Chondrocyte (in vitro differentiated cells): ENCODE measurements around the gene DBI. TPM values are rescaled to one million over a fixed set of nuclear protein-coding genes. Genes with fewer than 3 reads are reported as not detected.

Experiments used
- DNase-seq: peaks from one replicate; pipeline ENCODE4 v3.0.0; 2021; ENCODE audit warnings: mixed read lengths, low spot score
- H3K27ac Mint-ChIP-seq: one replicate; pipeline ENCODE4 v1.8.0; 2021; ENCODE audit warnings: mild to moderate bottlenecking, moderate library complexity, mixed read lengths; ENCODE audit not compliant: unreplicated experiment
- H3K27me3 Mint-ChIP-seq: 2 replicates; pipeline ENCODE4 v1.8.0; 2021; ENCODE audit warnings: low read depth, mixed read lengths
- H3K36me3 Mint-ChIP-seq: 2 replicates; pipeline ENCODE4 v1.8.0; 2021; ENCODE audit warnings: low read depth, mixed read lengths
- H3K4me1 Mint-ChIP-seq: 2 replicates; pipeline ENCODE4 v1.8.0; 2021; ENCODE audit warnings: low read depth, mild to moderate bottlenecking, mixed read lengths
- H3K4me3 Mint-ChIP-seq: one replicate; pipeline ENCODE4 v1.8.0; 2021; ENCODE audit warnings: mild to moderate bottlenecking, moderate library complexity, mixed read lengths; ENCODE audit not compliant: unreplicated experiment
- H3K9me3 Mint-ChIP-seq: 2 replicates; pipeline ENCODE4 v1.8.0; 2021; ENCODE audit warnings: low read depth, mixed read lengths
- total RNA-seq: library from RNA; stranded (reverse); gene quantifications from 3 replicates; pipeline ENCODE4 v1.2.1, GENCODE V29; 2021
- TF ChIP-seq, protein P1 (sequence below): fragments of 200-600 bp; sonication (generic); IDR thresholded peaks from 2 replicates; pipeline ENCODE4 v1.5.0; 2021; ENCODE audit warnings: antibody characterized with exemption, mild to moderate bottlenecking, moderate library complexity

The DBI gene
- total RNA-seq, 1 donor from 2014 or later = 72.9 TPM

DNA sequence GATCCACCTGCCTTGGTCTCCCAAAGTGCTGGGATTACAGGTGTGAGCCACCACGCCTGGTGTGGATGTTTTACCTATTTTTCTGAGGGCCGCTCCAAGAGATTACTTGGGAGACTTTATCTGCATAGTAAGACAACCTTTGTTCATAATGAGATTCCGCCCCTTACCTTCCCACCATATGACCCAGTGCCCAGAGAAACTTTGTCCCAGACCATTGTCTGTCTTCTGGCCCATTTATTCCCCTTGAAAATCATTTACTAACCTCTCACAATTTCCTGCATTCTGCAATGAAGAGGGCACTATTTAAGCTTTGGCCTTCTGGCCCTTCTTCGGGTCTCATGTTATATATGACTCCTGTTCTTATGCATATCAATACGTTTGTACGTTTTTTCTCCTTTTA, 51.1 kb downstream of the DBI start:
- Mint-ChIP-seq H3K27me3 (peaks cover 34% of the 10 kb centered on the region), H3K36me3 (no peaks in the 10 kb centered on the region), H3K4me3 (no peak overlapping the region), H3K4me1 (no peaks in the 10 kb centered on the region), H3K9me3 (peaks cover 9% of the 10 kb centered on the region), H3K27ac (no peak overlapping the region)
- DNase-seq = no peak
- TF ChIP-seq, protein P1, sequence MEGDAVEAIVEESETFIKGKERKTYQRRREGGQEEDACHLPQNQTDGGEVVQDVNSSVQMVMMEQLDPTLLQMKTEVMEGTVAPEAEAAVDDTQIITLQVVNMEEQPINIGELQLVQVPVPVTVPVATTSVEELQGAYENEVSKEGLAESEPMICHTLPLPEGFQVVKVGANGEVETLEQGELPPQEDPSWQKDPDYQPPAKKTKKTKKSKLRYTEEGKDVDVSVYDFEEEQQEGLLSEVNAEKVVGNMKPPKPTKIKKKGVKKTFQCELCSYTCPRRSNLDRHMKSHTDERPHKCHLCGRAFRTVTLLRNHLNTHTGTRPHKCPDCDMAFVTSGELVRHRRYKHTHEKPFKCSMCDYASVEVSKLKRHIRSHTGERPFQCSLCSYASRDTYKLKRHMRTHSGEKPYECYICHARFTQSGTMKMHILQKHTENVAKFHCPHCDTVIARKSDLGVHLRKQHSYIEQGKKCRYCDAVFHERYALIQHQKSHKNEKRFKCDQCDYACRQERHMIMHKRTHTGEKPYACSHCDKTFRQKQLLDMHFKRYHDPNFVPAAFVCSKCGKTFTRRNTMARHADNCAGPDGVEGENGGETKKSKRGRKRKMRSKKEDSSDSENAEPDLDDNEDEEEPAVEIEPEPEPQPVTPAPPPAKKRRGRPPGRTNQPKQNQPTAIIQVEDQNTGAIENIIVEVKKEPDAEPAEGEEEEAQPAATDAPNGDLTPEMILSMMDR = no peak

DNA sequence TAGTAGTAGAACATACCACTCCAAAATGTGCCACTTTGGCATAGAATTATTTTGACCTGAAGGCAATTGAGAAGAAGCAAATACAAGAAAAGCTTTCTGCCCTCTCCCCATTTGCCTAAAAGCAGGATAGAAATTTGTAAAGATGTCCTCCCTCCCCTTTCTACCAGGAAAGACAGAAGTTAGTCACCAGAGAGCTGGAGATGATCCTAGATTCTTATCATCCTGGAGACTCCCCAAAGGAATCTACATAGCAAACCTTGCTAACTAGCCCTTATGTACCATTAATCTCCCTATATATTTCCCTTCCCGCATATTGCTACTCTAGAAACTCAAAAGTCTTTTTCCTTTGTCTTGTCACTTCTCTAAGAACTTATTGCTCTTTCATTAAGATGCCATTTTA, 52.3 kb downstream of the DBI start:
- no peak for DNase-seq
- H3K27ac Mint-ChIP-seq = no peak overlapping the region
- H3K9me3 Mint-ChIP-seq = peaks cover 8% of the 10 kb centered on the region
- peaks cover 42% of the 10 kb centered on the region for H3K27me3 Mint-ChIP-seq
- TF ChIP-seq, protein P1 = no peak
- H3K4me1 Mint-ChIP-seq = no peaks in the 10 kb centered on the region
- H3K4me3 Mint-ChIP-seq = no peak overlapping the region
- no peaks in the 10 kb centered on the region for H3K36me3 Mint-ChIP-seq

DNA sequence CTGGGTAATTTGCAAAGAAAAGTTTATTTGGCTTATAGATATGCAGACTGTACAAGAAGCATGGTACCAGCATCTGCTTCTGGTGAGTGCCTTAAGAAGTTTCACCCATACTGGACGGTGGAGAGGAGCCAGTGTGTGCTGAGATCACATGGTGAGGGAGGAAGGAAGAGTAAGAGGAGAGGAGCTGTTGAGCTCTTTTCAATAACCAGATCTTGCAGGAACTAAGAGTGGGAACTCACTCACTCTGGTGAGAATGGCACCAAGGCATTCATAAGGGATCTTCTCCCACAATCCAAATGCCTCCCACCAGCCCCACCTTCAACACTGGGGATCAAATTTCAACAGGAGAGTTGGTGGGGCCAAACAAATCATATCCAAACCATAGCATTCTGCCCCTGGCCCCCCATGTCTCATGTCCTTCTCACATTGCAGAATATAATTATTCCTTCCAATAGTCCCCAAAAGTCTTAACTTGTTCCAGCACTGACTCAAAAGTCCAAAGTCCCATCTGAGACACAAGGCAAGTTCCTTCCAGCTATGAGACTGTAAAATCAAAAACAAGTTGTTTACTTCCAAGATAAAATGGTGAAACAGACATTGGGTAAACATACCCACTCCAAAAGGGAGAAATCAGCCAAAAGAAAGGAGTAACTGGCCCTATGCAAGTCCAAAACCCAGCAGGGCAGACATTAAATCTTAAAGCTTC, 53.2 kb downstream of the DBI start:
- no peaks in the 10 kb centered on the region for H3K9me3 Mint-ChIP-seq
- TF ChIP-seq, protein P1 = no peak
- no peak for DNase-seq
- no peak overlapping the region for H3K4me3 Mint-ChIP-seq
- H3K36me3 Mint-ChIP-seq = no peaks in the 10 kb centered on the region
- no peaks in the 10 kb centered on the region for H3K4me1 Mint-ChIP-seq
- H3K27me3 Mint-ChIP-seq = peaks cover 47% of the 10 kb centered on the region
- no peak overlapping the region for H3K27ac Mint-ChIP-seq

DNA sequence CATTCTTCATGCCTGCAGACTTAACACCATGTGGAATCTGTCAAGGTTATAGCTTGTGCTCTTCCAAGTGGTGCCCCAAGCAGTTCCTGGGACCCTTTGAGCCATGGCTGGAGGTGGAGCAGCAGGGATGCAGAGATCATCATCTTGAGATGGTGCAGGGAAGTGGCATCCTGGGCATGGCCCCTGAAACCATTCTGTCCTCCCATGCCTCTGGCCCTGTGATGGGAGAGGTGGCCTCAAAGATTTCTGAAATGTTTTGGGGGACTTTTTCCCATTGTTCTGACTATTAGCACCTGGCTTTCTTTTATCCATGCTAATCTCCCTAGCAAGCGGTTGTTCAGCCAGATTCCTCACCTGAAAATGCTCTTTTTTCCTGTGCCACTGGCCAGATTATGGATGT, 54.5 kb downstream of the DBI start:
- Mint-ChIP-seq H3K4me1 (no peaks in the 10 kb centered on the region), H3K36me3 (no peaks in the 10 kb centered on the region)

DNA sequence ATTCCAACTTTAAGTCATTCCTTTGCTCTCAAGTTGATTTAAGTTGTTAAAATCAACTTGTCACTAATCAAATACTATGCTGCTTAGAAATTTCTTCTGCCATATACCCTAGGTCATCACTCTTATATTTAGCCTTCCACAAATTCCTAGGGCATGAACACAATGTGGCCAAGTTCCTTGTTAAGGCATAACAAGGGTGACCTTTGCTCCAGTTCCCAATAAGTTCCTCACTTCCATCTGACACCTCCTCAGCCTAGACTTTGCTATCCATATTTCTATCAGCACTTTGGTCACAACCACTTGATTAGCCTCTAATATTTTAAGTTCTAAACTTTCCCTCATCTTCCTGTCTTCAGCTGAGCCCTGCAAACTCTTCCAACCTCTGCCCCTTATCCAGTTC, 55.0 kb downstream of the DBI start:
- H3K27ac Mint-ChIP-seq = no peak overlapping the region
- no peak overlapping the region for H3K4me3 Mint-ChIP-seq
- peaks cover 59% of the 10 kb centered on the region for H3K27me3 Mint-ChIP-seq
- no peaks in the 10 kb centered on the region for H3K36me3 Mint-ChIP-seq
- no peaks in the 10 kb centered on the region for H3K9me3 Mint-ChIP-seq
- TF ChIP-seq, protein P1 = no peak
- no peaks in the 10 kb centered on the region for H3K4me1 Mint-ChIP-seq
- no peak for DNase-seq

More for the DNA sequence above, 54.5 kb downstream of the DBI start:
- Mint-ChIP-seq H3K27ac (no peak overlapping the region), H3K4me3 (no peak overlapping the region), H3K27me3 (peaks cover 55% of the 10 kb centered on the region), H3K9me3 (no peaks in the 10 kb centered on the region)
- DNase-seq = no peak
- TF ChIP-seq, protein P1 = no peak

Other genes starting within 250 kb of the DBI start
- gene C1QL2, start 208.2 kb upstream of the DBI start, total RNA-seq = not detected in 3 replicates
- 44.6 to 151 TPM (median 46.6 TPM) in 3 replicates for gene STEAP3, start 143.1 kb upstream of the DBI start, total RNA-seq
- gene C2orf76, start 143 bp upstream of the DBI start, total RNA-seq = 9.6 to 13.6 TPM (median 11.0 TPM) in 3 replicates
- 0.36 to 1.1 TPM (median 0.77 TPM) in 3 replicates for gene TMEM37, start 64.9 kb downstream of the DBI start, total RNA-seq
- gene SCTR, start 157.5 kb downstream of the DBI start, total RNA-seq = not detected in 3 replicates
- 0.45 to 0.65 TPM (median 0.46 TPM) in 3 replicates for gene CFAP221, start 177.5 kb downstream of the DBI start, total RNA-seq